Stimulated activated effector memory CD8-positive, alpha-beta T cell treated with anti-CD3 and anti-CD28 coated beads, Interleukin-12 subunit alpha, Interleukin-12 subunit beta, amount 100 ng/mL, for 72 hours (primary cell): ENCODE data around the gene SPACA6.

Source experiments
- ATAC-seq: fragments of 150-1000 bp; cut with Tn5 transposase; 2 replicates; pipeline ENCODE4 v1.10.0; 2021
- DNase-seq, 2 donors: peaks; one replicate each; pipeline ENCODE4 v3.0.0; 2021 to 2022; ENCODE audit warnings: low spot score in 2 of 2
- H3K27ac Mint-ChIP-seq: one replicate; pipeline ENCODE4 v1.8.0; 2022; ENCODE audit warnings: mild to moderate bottlenecking, mixed read lengths
- H3K36me3 Mint-ChIP-seq: one replicate; pipeline ENCODE4 v1.8.0; 2022; ENCODE audit warnings: mild to moderate bottlenecking, mixed read lengths
- H3K4me1 Mint-ChIP-seq: one replicate; pipeline ENCODE4 v1.8.0; 2022; ENCODE audit warnings: mixed read lengths
- H3K4me3 Mint-ChIP-seq: one replicate; pipeline ENCODE4 v1.8.0; 2022; ENCODE audit warnings: mild to moderate bottlenecking, mixed read lengths
- H3K9me3 Mint-ChIP-seq: one replicate; pipeline ENCODE4 v1.8.0; 2022; ENCODE audit warnings: mixed read lengths

Gene SPACA6

DNA sequence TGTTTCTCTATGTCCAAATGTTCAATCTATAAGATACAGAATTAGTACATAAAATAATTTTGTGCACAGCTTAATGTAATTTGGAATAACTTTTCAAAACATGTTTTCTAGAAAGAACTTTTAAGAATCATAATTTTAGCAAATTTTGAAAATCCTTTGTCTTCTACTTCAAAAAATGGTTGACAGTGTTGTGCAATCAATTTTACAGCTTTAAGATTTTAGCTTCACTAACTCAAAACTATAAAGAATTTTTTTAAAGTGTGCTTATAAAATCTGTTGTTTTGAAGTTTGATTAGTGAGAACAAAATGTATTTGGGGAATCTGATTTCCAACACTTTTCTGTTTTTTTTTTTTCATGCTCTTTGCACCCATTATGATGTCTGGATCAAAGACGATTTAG lies 12.7 kb upstream of the SPACA6 start:
- no peaks in the 10 kb centered on the region for H3K36me3 Mint-ChIP-seq
- DNase-seq (no peak), ATAC-seq (no peak)
- H3K27ac Mint-ChIP-seq, result no peak overlapping the region
- peaks cover 4% of the 10 kb centered on the region for H3K9me3 Mint-ChIP-seq
- H3K4me1 Mint-ChIP-seq, result peaks cover 5% of the 10 kb centered on the region
- no peak overlapping the region for H3K4me3 Mint-ChIP-seq

- DNase-seq, result no peak
- H3K36me3 Mint-ChIP-seq, result no peaks in the 10 kb centered on the region
- H3K4me1 Mint-ChIP-seq, result peaks cover 5% of the 10 kb centered on the region
- no peak overlapping the region for H3K27ac Mint-ChIP-seq
- peaks cover 4% of the 10 kb centered on the region for H3K9me3 Mint-ChIP-seq
- H3K4me3 Mint-ChIP-seq, result no peak overlapping the region
- ATAC-seq, result no peak
Observed at GRCh38 chr19:51681286-51681941, 11.7 kb upstream of the SPACA6 start.

DNA sequence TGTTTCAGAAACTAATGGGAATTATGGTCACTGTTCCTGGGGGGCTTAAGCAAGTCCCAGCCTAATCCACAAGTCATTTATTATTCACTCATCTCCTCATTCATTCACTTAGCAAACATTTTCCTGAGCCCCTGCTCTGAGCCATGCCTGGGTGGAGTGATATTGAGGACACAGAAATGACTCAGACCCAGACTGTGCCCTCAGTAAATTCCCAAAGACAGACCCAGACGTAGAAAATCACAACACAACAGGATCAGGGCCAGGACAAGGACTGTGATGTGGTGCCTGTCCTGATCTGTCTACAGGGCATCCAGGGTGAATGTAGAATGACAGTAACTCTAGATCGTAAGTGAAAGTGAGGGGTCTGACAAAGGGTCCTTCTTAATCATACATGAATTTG lies 7.0 kb upstream of the SPACA6 start:
- H3K4me3 Mint-ChIP-seq, result no peak overlapping the region
- DNase-seq, result no peak
- no peak for ATAC-seq
- no peaks in the 10 kb centered on the region for H3K36me3 Mint-ChIP-seq
- H3K4me1 Mint-ChIP-seq, result peaks cover 21% of the 10 kb centered on the region
- H3K9me3 Mint-ChIP-seq, result peaks cover 4% of the 10 kb centered on the region
- H3K27ac Mint-ChIP-seq, result no peak overlapping the region

- peaks cover 4% of the 10 kb centered on the region for H3K9me3 Mint-ChIP-seq
- ATAC-seq, result no peak
- peak overlapping the region; percentile 90 for H3K27ac Mint-ChIP-seq
- peak overlapping the region; percentile 76 for H3K4me3 Mint-ChIP-seq
- no peak for DNase-seq
- no peaks in the 10 kb centered on the region for H3K36me3 Mint-ChIP-seq
- H3K4me1 Mint-ChIP-seq, result peaks cover 30% of the 10 kb centered on the region
Observed at GRCh38 chr19:51687791-51688670, 5.1 kb upstream of the SPACA6 start.

DNA sequence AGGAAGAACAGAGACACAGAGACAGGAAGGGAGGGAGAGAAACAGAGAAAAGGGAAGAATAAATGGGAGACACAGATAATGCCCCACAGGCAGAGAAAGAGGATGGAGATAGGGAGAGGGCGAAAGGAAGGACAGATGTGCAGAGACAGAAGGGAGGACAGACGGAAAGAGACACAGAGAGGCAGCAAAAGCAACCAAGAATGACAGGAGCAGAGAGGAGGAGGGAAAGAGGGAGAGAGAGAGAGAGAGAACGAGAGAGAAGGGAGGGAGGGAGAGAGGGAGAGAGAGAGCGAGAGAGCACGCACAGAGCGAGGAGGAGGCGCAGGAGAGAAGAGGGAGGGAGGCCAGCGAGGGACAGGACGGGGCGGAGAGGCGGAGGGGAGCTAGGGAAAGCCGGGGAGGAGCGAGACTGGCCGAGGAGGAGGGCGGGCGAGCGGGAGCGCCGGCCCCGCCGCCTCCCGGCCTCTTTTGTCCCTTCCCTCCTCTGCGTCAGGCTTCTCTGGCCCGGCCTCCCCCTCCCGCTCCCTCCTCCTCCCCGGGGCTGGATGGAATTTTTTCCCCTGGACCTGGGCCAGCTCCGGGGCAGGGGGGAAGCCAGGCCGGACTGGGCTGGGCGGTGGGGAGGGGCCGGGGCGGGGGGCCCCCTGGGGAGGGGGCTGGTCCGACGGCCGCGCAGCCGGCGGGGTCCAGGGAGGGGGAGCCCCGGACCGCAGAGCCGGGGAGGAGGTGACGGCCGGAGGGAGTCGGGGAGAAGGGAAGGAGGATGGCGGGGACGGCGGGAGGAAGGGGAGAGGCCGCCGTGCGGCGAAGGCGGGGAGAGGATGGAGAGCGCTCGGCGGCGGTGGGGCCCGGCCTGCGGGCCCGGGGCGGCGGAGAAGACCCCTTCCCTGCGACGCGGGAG lies 4.2 kb upstream of the SPACA6 start:
- Mint-ChIP-seq H3K27ac (peak overlapping the region; percentile 90), H3K36me3 (no peaks in the 10 kb centered on the region), H3K9me3 (peaks cover 4% of the 10 kb centered on the region), H3K4me1 (peaks cover 33% of the 10 kb centered on the region), H3K4me3 (peak overlapping the region; percentile 76)
- ATAC-seq (peak; percentile 41), DNase-seq (no peak)

DNA sequence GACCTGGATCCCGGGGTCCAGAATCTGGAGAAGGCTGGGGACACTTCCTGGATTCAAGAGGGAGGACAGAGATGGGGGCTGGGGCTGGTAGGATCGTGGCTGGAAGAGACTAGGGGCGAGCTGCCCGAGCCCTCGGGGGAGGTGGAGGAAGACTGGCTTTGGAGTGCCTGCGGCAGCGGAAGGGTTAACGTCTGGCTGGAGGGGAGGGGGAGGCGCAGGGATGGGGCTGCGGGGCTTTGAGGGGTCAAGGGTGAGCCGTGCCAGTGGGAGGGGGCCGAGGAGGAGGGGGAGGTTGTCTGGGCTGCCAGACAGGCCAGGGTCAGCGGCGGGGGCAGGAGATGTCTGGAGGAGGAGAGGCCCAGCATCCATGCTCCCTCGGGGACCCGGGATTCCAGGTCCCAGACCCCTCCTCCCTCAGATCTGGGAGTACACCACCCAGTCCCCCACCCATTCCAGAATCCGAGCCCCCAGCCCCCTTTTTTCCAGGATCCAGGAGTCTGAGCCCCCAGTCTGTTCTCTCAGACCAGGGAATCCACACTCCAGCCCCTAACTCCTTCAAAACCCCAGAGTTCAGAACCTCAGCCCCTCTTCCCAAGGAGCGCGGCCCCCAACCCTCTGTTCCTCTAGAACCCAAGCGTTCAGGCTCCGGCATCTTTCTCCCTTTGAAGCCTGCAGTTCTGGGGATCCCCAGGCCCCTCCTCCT lies 3.2 kb upstream of the SPACA6 start:
- Mint-ChIP-seq H3K4me1 (peaks cover 37% of the 10 kb centered on the region), H3K27ac (peak overlapping the region; percentile 90), H3K4me3 (peak overlapping the region; percentile 76), H3K36me3 (no peaks in the 10 kb centered on the region), H3K9me3 (peaks cover 2% of the 10 kb centered on the region)
- no peak for ATAC-seq
- DNase-seq, result no peak

GRCh38 chr19:51690454-51691073 lies 2.6 kb upstream of the SPACA6 start:
- ATAC-seq (peak; percentile 77), DNase-seq (peak in 1 of 2 donors; percentile 62)
- Mint-ChIP-seq H3K4me1 (peaks cover 37% of the 10 kb centered on the region), H3K27ac (peak overlapping the region; percentile 90), H3K36me3 (no peaks in the 10 kb centered on the region), H3K4me3 (peak overlapping the region; percentile 76), H3K9me3 (no peaks in the 10 kb centered on the region)

DNA sequence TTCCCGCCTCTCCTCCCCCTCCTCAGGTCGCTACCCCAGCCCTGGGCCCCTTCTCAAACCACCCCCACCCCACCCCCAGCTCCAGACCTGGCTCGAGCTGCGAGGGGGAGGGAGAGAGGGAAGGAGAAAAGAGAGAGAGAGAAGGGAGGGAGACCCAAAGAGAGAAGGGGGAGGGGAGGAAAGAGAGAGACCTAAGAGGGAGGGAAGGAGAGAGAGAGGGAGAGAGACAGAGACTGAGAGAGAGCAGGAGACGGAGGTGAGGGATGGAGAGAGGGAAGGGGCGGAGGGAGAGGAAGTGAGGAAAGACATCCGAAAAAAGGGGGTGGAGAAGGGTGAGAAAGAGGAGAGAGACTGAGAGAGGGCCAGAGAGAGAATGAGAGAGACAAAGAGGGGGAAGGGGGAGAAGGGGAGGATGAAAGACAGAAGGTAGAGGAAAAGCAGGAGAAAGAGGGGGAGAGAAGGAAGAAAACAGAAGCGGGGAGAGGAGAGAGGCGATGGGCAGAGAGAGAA lies 2.0 kb upstream of the SPACA6 start:
- Mint-ChIP-seq H3K4me3 (peak overlapping the region; percentile 76), H3K4me1 (peaks cover 37% of the 10 kb centered on the region), H3K36me3 (no peaks in the 10 kb centered on the region), H3K27ac (peak overlapping the region; percentile 90), H3K9me3 (no peaks in the 10 kb centered on the region)
- ATAC-seq (no peak), DNase-seq (no peak)

DNA sequence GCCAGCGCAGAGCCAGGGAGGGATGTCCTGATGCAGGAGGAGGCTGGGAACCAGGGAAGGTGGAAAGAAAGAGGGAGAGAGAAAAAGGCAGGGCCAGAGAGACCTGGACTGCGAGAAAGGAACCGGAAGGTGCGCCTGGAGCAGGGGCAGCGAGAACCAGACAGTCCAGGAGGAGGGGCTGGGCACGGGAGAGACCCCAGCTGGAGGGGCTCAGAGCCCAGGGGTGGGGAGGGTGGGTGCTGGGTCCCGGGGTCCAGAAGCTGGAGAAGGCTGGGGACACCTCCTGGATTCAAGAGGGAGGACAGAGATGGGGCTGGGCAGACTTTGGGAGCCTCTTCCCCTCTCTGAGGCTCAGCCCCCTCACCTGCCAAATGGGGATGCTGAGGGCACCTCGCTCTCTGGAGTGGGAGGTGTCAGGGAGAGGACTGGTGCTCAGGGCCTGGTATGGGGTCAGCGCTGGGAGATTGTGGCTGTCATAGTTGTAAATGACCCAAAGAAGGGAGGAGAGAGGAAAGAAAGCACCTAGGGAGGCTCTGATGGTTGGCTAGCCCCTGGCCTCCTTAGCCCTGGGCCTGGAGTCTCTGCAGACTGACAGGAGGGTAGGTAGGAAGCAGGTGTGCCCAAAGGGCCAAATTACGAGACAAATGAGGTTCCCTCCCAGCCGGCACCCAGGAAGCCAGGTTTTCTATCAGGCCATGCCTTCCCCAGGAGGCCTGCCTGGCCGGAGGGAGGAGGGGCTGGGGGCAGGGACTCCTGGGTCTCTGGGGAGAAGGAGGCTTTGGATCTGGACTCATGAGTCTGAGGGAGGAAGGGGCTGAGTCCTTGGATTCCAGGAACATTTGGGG lies 1.3 kb upstream of the SPACA6 start:
- Mint-ChIP-seq H3K27ac (peak overlapping the region; percentile 90), H3K4me3 (peak overlapping the region; percentile 76), H3K36me3 (no peaks in the 10 kb centered on the region), H3K4me1 (peaks cover 37% of the 10 kb centered on the region), H3K9me3 (no peaks in the 10 kb centered on the region)
- no peak for ATAC-seq
- DNase-seq, result no peak

DNA sequence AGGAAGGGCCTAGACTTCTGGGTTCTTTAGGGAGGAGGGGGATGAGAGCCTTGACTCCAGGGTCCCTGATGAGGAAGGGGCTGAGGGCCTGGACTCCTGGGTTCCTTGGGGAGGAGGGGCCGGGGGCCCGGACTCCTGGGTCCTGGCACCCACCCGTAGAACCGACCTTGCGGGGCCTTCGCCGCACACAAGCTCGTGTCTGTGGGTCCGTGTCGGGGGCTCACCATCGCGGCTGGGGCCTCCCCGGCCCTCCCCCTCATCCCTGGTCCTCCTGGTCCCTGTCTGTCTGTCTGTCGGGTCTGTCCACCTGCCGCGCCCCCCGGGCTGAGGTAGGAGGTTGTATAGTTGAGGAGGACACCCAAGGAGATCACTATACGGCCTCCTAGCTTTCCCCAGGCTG lies 662 bp upstream of the SPACA6 start:
- no peaks in the 10 kb centered on the region for H3K36me3 Mint-ChIP-seq
- H3K4me1 Mint-ChIP-seq, result peaks cover 37% of the 10 kb centered on the region
- no peak overlapping the region for H3K4me3 Mint-ChIP-seq
- no peak for ATAC-seq
- H3K27ac Mint-ChIP-seq, result no peak overlapping the region
- DNase-seq, result no peak
- H3K9me3 Mint-ChIP-seq, result no peaks in the 10 kb centered on the region

- Mint-ChIP-seq H3K27ac (no peak overlapping the region), H3K4me3 (no peak overlapping the region), H3K36me3 (no peaks in the 10 kb centered on the region), H3K9me3 (no peaks in the 10 kb centered on the region), H3K4me1 (peaks cover 25% of the 10 kb centered on the region)
- no peak for ATAC-seq
- DNase-seq, result peak in 1 of 2 donors; percentile 4
Observed at GRCh38 chr19:51693819-51694218, 689 bp downstream of the SPACA6 start.

DNA sequence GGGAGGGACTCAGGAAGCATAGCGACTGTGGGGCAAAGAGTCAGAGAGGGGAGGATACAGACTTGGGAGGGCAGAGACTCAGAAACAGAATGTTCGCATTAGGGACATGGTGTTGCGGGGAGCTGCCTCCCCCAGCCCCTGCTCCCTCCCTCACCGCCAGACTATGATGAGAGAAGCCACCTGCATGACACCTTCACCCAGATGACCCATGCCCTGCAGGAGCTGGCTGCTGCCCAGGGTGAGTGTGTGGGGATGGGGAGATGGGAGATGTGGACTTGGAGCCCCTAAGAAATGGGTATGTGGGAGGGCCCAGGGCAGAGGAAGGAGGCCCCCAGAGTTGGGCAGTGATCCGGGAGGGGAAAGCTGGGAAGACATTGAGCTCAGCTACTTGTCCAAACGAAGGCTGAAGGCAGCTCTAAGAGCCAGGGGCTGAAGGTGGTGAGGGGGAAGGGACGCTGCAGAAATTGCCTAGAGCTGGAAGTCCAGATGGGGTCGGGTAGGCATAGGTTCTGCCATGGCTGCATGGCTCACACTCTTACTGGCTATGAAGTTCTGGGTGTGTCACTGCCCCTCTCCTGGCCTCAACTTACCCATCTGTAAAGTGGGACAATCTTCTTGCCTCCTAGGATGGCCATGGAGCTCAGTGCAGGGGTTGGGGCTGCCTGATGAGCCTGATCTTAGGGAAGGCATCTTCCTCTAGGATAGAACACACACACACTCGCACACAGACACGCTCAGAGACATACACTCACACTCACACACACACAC lies 1.4 kb downstream of the SPACA6 start:
- no peak overlapping the region for H3K27ac Mint-ChIP-seq
- DNase-seq (peak in 1 of 2 donors; percentile 40), ATAC-seq (no peak)
- H3K36me3 Mint-ChIP-seq, result no peaks in the 10 kb centered on the region
- H3K9me3 Mint-ChIP-seq, result no peaks in the 10 kb centered on the region
- H3K4me3 Mint-ChIP-seq, result no peak overlapping the region
- peaks cover 24% of the 10 kb centered on the region for H3K4me1 Mint-ChIP-seq

GRCh38 chr19:51695088-51695487 lies 2.0 kb downstream of the SPACA6 start:
- DNase-seq (peak in 1 of 2 donors; percentile 28), ATAC-seq (no peak)
- H3K36me3 Mint-ChIP-seq, result no peaks in the 10 kb centered on the region
- no peak overlapping the region for H3K4me3 Mint-ChIP-seq
- H3K9me3 Mint-ChIP-seq, result no peaks in the 10 kb centered on the region
- H3K27ac Mint-ChIP-seq, result no peak overlapping the region
- H3K4me1 Mint-ChIP-seq, result peaks cover 22% of the 10 kb centered on the region
